K562 (cell line): ENCODE measurements around the gene AAK1. TPM values are rescaled to one million over a fixed set of nuclear protein-coding genes. Genes with fewer than 3 reads are reported as not detected.

Experiments
- ATF3 ChIP-seq, 2 experiments: fragments of 450-650 bp in 1 of 2; sonication (generic) in 1 of 2; formaldehyde crosslinking in 1 of 2; IDR thresholded peaks in 1 of 2; conservative IDR thresholded peaks in 1 of 2; 2 replicates each; pipeline versions ENCODE4 v1.6.1 to v1.8.1; 2016 to 2023; ENCODE audit warnings: mild to moderate bottlenecking in 2 of 2, moderate library complexity in 2 of 2, inconsistent platforms in 1 of 2, missing genetic modification reagents in 1 of 2
- COPS2 ChIP-seq: fragments of 450-650 bp; conservative IDR thresholded peaks from 2 replicates; pipeline ENCODE4 v1.6.1; 2016; ENCODE audit warnings: mild to moderate bottlenecking, moderate library complexity
- E4F1 ChIP-seq: fragments of 250-450 bp; sonication (Bioruptor Pico); IDR thresholded peaks from 2 replicates; pipeline ENCODE4 v1.5.0; 2021; ENCODE audit warnings: mild to moderate bottlenecking, borderline replicate concordance
- ELF2 ChIP-seq: fragments of 250-450 bp; sonication (Bioruptor Pico); IDR thresholded peaks from 2 replicates; pipeline ENCODE4 v1.5.0; 2021; ENCODE audit warnings: mild to moderate bottlenecking
- MNT ChIP-seq, 2 experiments: fragments of 450-650 bp; conservative IDR thresholded peaks; 2 replicates each; pipeline ENCODE4 v1.6.1; 2017; ENCODE audit warnings: mild to moderate bottlenecking in 2 of 2, moderate library complexity in 2 of 2
- PHTF2 ChIP-seq: fragments of 250-450 bp; sonication (Bioruptor Pico); IDR thresholded peaks from 2 replicates; pipeline ENCODE4 v1.5.0; 2021; ENCODE audit warnings: mild to moderate bottlenecking
- POLR2H ChIP-seq: IDR thresholded peaks from 2 replicates; pipeline ENCODE4 v1.6.1; 2016; ENCODE audit warnings: missing genetic modification characterization, low read depth, mild to moderate bottlenecking, control low read depth, missing compliant biosample characterization, moderate library complexity
- SAP30 ChIP-seq: fragments of 200-600 bp; sonication (generic); IDR thresholded peaks from 2 replicates; pipeline ENCODE4 v1.6.1; 2012; ENCODE audit warnings: borderline replicate concordance, low read depth, mild to moderate bottlenecking, moderate library complexity, low read length, control low read depth, inconsistent platforms; ENCODE audit not compliant: insufficient read depth, poor library complexity, severe bottlenecking
- SOX6 ChIP-seq: fragments of 450-650 bp; IDR thresholded peaks from 2 replicates; pipeline ENCODE4 v1.6.1; 2014; ENCODE audit warnings: mild to moderate bottlenecking
- TOE1 ChIP-seq, 2 experiments: fragments of 450-650 bp in 1 of 2; sonication (generic) in 1 of 2; formaldehyde crosslinking in 1 of 2; IDR thresholded peaks; 2 replicates each; pipeline versions ENCODE4 v1.7.1 to v1.8.0; 2016 to 2022; ENCODE audit warnings: borderline replicate concordance in 2 of 2, mild to moderate bottlenecking in 2 of 2, antibody characterized with exemption in 1 of 2, inconsistent platforms in 1 of 2, low read depth in 1 of 2, missing genetic modification reagents in 1 of 2, moderate library complexity in 1 of 2
- ZBTB7A ChIP-seq: IDR thresholded peaks from 2 replicates; pipeline ENCODE4 v1.6.1; 2011; ENCODE audit warnings: low read depth, mild to moderate bottlenecking, low read length, moderate library complexity, borderline replicate concordance; ENCODE audit not compliant: control insufficient read depth
- ZBTB9 ChIP-seq: fragments of 450-650 bp; formaldehyde crosslinking; IDR thresholded peaks from 2 replicates; pipeline ENCODE4 v1.4.0; 2020; ENCODE audit warnings: mild to moderate bottlenecking, moderate library complexity
- ZMIZ1 ChIP-seq, 2 experiments: fragments of 150-350 bp in 1 of 2; IDR thresholded peaks; 2 replicates each; pipeline ENCODE4 v1.6.1; 2012 to 2016; ENCODE audit warnings: low read depth in 2 of 2, low read length in 2 of 2, mild to moderate bottlenecking in 1 of 2, moderate library complexity in 1 of 2
- ZNF384 ChIP-seq: IDR thresholded peaks from 2 replicates; pipeline ENCODE4 v1.6.1; 2012; ENCODE audit warnings: low read depth, low read length, improper control_type of control experiment
- polyA plus RNA-seq, 8 experiments: library from polyadenylated mRNA; depleted of rRNA in 4 of 8; stranded (reverse) in 5 of 8; unstranded in 3 of 8; fragments of >200 nt; fragmentation: Nextera tagmentation in 2 of 8; fragmentation: Illumina TruSeq in 1 of 8; extraction: Ambion mirVana in 2 of 8; extraction: Trizol in 1 of 8; gene quantifications; 2 replicates each; pipeline versions ENCODE4 v1.2.1 to v1.2.3, GENCODE V29; 2011 to 2014; ENCODE audit warnings: inconsistent platforms in 1 of 8, missing spikeins in 1 of 8
- total RNA-seq, 7 experiments: library from RNA; depleted of rRNA in 6 of 7; stranded (reverse); fragments of >200 nt in 6 of 7; fragmentation: Illumina TruSeq in 2 of 7; extraction: Trizol in 2 of 7; gene quantifications; 2 replicates each; pipeline versions ENCODE4 v1.2.1 to v1.2.3, GENCODE V29; 2011 to 2021; ENCODE audit warnings: low replicate concordance in 1 of 7

The AAK1 gene
- total and polyA plus RNA-seq, 9 of the 15 experiments (the other 6 are each of a cell fraction or from before 2014, with no cell fraction given) = 0.89 to 17.1 (median 6.0) TPM

- TF ChIP-seq TOE1 (IDR thresholded peaks at IDR 0.05; ENCODE audit: borderline replicate concordance) (0 out of 2 replicates have a peak, but pooled peaks have one; percentile 14), TOE1 (CRISPR knock-in tag; IDR thresholded peaks at IDR 0.05; ENCODE audit: borderline replicate concordance, low read depth) (no peak), ZBTB9 (no peak), ATF3 (IDR thresholded peaks at IDR 0.05) (no peak), ATF3 (CRISPR knock-in tag; conservative IDR thresholded peaks at IDR 0.05) (no peak), SAP30 (no peak), ELF2 (CRISPR knock-in tag) (no peak), POLR2H (tag) (0 out of 2 replicates have a peak, but pooled peaks have one; percentile 5), ZNF384 (no peak), PHTF2 (CRISPR knock-in tag) (no peak), E4F1 (CRISPR knock-in tag) (no peak), COPS2 (no peak), ZMIZ1 (IDR thresholded peaks at IDR 0.05; ENCODE audit: low read depth in 2 of 2, low read length in 2 of 2) (no peak), SOX6 (no peak), MNT (conservative IDR thresholded peaks at IDR 0.05) (0 out of 4 replicates have a peak, but pooled peaks have one; percentile 1 to 35), ZBTB7A (no peak)
Measured at GRCh38 chr2:69641887-69642708, 1.4 kb downstream of the AAK1 start (continued).
